Fibroblast of pulmonary artery (primary cell): Measurements from ENCODE around the gene RGS2.
A peak's percentile ranks its signal among the peaks of the same experiment; 100 is the strongest.

Experiments used
- DNase-seq: peaks from one replicate; pipeline ENCODE4 v3.0.0-alpha.2; 2010; ENCODE audit warnings: low read depth
- H3K4me3 ChIP-seq: replicated peaks from 2 replicates; pipeline ENCODE4 v1.5.1; 2011; ENCODE audit warnings: low read depth, mild to moderate bottlenecking, control low read depth, low read length, moderate library complexity
- TF ChIP-seq, protein P1 (sequence below): IDR thresholded peaks from 2 replicates; pipeline ENCODE4 v1.5.1; 2011; ENCODE audit warnings: mild to moderate bottlenecking, control low read depth, low read length, inconsistent platforms; ENCODE audit errors: missing control alignments

RGS2 gene

DNA sequence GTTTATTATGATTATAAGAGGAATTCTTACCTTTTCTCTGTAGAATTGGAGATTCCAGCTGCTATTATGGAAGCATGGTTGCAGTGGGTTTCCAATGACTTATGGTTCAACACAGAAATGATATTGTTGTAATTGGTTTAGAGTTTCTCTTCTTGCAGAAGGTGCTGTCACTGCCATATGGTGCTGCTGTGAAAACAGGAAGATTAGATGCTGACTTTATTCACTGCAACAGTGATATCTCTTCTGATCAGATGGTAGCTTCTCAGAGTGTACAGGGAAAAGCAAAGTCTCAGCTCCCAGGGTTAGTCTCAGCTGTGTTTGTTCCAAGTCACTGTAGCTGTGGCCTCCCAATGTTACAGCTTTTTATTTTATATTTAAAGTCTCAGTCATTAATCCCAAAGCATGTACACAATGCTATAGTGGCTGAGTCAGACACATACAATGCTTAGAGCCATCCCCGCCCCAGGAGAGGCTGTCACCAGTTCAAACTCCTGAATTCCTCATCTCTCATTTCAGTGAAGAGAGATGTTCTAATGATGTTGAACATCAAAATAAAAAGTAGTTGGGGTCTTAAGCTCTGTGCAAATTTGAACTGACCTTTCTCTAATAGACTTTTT is 42.7 kb upstream of the RGS2 start:
- no peak overlapping the region for H3K4me3 ChIP-seq
- peak; percentile 31 for DNase-seq
- TF ChIP-seq, protein P1, sequence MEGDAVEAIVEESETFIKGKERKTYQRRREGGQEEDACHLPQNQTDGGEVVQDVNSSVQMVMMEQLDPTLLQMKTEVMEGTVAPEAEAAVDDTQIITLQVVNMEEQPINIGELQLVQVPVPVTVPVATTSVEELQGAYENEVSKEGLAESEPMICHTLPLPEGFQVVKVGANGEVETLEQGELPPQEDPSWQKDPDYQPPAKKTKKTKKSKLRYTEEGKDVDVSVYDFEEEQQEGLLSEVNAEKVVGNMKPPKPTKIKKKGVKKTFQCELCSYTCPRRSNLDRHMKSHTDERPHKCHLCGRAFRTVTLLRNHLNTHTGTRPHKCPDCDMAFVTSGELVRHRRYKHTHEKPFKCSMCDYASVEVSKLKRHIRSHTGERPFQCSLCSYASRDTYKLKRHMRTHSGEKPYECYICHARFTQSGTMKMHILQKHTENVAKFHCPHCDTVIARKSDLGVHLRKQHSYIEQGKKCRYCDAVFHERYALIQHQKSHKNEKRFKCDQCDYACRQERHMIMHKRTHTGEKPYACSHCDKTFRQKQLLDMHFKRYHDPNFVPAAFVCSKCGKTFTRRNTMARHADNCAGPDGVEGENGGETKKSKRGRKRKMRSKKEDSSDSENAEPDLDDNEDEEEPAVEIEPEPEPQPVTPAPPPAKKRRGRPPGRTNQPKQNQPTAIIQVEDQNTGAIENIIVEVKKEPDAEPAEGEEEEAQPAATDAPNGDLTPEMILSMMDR = no peak

DNA sequence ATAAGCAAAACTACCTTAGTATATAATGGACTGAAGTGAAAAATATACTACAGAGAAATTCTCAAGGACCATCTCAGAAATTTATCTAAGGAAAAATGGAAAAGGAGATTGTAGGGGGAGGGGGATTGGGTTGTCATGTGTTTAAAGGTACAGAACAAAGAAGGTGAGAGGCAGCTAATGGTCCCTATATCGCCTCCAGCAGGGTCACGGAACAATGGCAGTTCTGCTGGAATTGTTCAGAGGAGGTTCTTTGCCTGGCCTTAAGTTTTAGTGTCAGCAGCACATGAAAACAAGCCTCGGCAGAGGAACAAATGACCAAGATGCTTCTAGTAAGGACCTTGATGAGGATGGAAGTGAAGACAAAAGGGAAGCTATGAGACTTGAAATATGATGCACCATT is 42.0 kb upstream of the RGS2 start:
- no peak overlapping the region for H3K4me3 ChIP-seq
- no peak for DNase-seq
- TF ChIP-seq, protein P1 = no peak

DNA sequence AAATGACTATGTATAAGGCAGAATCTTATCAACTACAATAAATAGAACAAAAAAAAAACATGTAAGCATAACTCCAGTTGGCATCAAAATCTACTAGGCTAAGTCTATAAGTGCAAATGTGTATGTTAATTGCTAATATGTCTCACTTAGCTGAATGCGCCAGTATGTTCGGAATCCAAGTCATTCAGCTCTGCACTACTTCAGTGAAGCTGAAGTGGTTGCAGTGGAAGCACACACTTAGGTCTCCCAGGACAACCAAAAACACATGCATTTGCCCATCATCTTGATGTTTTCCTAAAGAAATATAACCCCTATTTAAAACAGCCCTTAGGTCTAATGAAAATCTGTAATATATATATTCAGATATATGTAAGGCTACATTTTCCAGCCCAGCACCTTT is 41.0 kb upstream of the RGS2 start:
- TF ChIP-seq, protein P1 = no peak
- H3K4me3 ChIP-seq = no peak overlapping the region
- DNase-seq = no peak

DNA sequence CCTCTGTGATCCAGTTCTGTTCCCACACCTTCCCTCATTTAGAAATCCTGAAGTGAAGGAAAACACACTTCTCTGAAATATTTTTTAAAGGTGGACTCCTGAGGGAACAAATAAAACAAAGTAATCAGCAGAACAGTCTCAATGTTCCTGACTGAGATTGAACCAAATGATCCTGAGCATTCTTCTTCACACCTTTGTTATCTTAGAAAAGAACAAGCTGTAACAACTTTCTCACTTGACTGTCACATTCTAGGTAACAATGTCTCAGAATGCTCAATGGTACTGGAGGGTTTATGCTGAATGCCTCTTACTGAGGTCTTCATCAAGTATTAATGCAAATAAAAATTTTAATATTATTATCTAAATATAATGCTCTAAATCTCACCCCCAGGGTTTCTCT is 40.4 kb upstream of the RGS2 start:
- TF ChIP-seq, protein P1 = no peak
- DNase-seq = no peak
- no peak overlapping the region for H3K4me3 ChIP-seq

DNA sequence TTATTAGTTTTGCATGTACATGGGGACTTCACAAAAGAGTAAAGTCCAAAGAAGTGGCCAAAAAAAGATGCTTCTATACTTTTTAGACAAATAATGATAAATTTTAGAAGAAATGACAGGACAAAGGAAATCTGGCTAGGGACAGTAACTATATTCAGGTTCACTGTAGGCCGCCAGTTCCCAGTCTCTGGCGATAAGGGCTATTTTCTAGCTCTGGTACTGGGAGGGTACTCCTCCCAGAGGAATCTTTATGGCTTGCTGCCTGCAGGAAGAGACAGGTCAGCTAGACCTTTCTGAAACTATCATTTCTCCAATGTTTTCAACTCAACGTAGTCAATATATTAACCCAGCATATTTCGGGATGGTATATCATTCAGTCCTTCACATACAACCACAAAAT is 37.5 kb upstream of the RGS2 start:
- TF ChIP-seq, protein P1 = no peak
- H3K4me3 ChIP-seq = no peak overlapping the region
- no peak for DNase-seq

DNA sequence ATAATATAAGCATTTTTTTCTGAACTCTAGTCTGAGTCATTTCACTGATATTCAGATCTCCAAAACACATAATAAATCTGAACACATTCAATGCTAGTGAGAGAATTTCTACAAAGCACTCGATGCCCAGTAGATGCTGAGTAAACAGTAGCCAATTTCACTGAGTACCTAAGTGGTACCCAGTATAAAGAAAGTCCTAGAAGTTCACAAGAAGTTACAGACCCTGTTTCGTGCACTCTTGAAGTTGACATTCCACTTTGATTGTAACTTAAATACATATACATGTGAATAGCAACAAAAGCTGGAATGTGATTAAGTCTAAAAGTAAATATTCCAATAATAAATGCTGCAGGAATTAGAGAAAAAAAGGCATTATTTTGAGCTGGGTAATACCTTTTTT is 33.2 kb upstream of the RGS2 start:
- no peak for DNase-seq
- no peak overlapping the region for H3K4me3 ChIP-seq
- TF ChIP-seq, protein P1 = no peak

DNA sequence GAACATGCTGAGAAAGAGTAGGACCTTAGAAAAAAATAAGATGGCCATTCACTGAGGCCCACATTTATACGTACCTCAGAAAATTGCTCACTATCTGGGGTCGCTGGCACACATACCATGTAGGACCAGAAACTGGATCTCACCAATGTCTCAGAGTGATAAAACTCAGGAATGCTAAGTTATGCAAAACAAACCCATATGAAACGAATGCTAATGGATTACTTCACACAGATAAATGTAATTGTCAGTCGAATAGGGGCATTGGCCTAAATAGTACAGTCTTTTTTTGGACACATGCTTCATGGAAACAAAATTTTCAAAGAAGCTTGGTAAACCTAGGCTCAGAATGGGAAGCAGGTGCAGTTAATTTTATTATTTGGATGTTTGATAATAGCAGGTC is 32.6 kb upstream of the RGS2 start:
- H3K4me3 ChIP-seq = no peak overlapping the region
- DNase-seq = no peak
- TF ChIP-seq, protein P1 = no peak
